ENCODE measurements around the gene MAGI2. TPM values are rescaled to one million over a fixed set of nuclear protein-coding genes. Genes with fewer than 3 reads are reported as not detected.

The MAGI2 gene
- total and polyA plus RNA-seq, 8 donors, result 1.3 to 4.0 (median 2.0) TPM

DNA sequence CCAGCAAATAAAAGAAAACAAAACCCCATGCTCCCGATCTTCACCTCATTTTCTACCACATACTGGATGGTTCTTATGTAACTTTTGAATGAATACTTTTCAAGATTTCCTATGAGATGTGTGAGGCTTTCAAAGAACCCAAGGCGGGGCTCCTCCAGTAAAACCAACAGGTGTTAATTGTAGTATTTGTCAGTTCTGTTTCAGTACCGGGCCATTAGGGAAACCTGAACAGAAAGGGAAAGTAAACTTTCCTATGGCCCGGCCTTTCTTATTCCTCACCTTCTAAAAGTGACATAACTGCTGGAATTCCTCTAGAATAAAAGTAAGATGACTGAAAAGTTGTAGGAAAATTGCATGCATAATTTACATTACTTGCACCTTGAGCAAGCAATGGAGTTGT, 672.9 kb downstream of the MAGI2 start:
- H3K4me1 ChIP-seq, result no peaks in the 10 kb centered on the region
- H3K27me3 ChIP-seq, result no peaks in the 10 kb centered on the region
- H3K27ac ChIP-seq, result no peak overlapping the region
- intact Hi-C loops (cut with DNase I), result no loop called here
- FAIRE-seq, result no peak
- H3K9me3 ChIP-seq, result no peaks in the 10 kb centered on the region
- no peak for DNase-seq
- peak in 3 of 4 donors; percentile 51 to 88 (median 67) for ATAC-seq
- H3K4me3 ChIP-seq, result no peak overlapping the region
- 28 to 38% methylated on average over 4 of the region's 4 CpGs for WGBS, 2 donors
- TF ChIP-seq, protein P1, sequence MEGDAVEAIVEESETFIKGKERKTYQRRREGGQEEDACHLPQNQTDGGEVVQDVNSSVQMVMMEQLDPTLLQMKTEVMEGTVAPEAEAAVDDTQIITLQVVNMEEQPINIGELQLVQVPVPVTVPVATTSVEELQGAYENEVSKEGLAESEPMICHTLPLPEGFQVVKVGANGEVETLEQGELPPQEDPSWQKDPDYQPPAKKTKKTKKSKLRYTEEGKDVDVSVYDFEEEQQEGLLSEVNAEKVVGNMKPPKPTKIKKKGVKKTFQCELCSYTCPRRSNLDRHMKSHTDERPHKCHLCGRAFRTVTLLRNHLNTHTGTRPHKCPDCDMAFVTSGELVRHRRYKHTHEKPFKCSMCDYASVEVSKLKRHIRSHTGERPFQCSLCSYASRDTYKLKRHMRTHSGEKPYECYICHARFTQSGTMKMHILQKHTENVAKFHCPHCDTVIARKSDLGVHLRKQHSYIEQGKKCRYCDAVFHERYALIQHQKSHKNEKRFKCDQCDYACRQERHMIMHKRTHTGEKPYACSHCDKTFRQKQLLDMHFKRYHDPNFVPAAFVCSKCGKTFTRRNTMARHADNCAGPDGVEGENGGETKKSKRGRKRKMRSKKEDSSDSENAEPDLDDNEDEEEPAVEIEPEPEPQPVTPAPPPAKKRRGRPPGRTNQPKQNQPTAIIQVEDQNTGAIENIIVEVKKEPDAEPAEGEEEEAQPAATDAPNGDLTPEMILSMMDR (IDR thresholded peaks at IDR 0.05), result no peak
- H3K36me3 ChIP-seq, result no peaks in the 10 kb centered on the region

DNA sequence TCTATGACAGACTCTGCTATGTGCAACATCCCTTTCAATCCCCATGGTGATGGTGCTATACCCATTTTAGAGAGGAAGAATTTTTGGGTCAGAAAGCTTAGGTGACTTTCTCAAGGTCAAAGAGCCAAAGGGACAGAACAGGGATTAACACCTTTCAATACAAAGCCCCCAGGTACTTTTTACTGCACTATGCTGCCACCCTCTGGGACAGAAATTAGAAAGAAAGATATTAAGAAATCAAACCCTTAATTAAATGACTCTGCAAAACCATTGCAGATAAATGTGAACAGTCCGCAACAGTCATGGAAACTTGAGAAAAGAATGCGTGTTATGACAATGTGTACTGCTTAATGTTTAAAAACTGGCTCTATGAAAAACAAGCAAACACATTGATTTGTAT, 673.7 kb downstream of the MAGI2 start:
- no peak for FAIRE-seq
- no peaks in the 10 kb centered on the region for H3K4me1 ChIP-seq
- WGBS, 2 donors, result 36 to 46% methylated on average over 2 of the region's 2 CpGs
- intact Hi-C loops (cut with DNase I), result no loop called here
- no peaks in the 10 kb centered on the region for H3K36me3 ChIP-seq
- H3K27ac ChIP-seq, result no peak overlapping the region
- H3K9me3 ChIP-seq, result no peaks in the 10 kb centered on the region
- TF ChIP-seq, protein P1 (IDR thresholded peaks at IDR 0.05), result peak in 1 of 4 donors; percentile 14
- no peaks in the 10 kb centered on the region for H3K27me3 ChIP-seq
- ATAC-seq, result peak; percentile 58 to 91 (median 78)
- no peak overlapping the region for H3K4me3 ChIP-seq
- DNase-seq, result no peak

DNA sequence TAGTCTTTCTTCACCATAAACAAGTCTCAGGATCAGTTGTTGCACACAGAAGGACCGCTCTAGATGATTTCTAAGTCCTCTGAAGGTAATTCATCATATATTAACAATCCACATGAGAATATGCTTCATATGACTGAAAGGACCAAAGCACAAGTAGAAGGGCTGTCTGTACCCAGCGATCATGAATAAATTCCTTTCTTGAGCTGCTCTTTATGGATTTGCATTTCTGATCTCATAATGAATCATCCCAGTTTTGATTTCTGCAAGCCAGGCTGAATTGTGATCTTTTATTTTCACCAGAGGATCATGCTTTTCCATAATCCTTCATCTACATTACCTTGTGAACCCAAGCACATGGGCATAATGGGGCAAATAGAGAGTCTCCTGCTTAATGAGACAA, 675.6 kb downstream of the MAGI2 start:
- FAIRE-seq (no peak), DNase-seq (no peak), ATAC-seq (no peak)
- intact Hi-C loops (cut with DNase I), result no loop called here
- Histone ChIP-seq H3K4me3 (no peak overlapping the region), H3K27ac (no peak overlapping the region), H3K36me3 (no peaks in the 10 kb centered on the region), H3K9me3 (no peaks in the 10 kb centered on the region), H3K27me3 (no peaks in the 10 kb centered on the region), H3K4me1 (no peaks in the 10 kb centered on the region)
- TF ChIP-seq, protein P1 (IDR thresholded peaks at IDR 0.05), result no peak
- WGBS, 2 donors, result 93 to 94% methylated on average over 2 of the region's 2 CpGs

DNA sequence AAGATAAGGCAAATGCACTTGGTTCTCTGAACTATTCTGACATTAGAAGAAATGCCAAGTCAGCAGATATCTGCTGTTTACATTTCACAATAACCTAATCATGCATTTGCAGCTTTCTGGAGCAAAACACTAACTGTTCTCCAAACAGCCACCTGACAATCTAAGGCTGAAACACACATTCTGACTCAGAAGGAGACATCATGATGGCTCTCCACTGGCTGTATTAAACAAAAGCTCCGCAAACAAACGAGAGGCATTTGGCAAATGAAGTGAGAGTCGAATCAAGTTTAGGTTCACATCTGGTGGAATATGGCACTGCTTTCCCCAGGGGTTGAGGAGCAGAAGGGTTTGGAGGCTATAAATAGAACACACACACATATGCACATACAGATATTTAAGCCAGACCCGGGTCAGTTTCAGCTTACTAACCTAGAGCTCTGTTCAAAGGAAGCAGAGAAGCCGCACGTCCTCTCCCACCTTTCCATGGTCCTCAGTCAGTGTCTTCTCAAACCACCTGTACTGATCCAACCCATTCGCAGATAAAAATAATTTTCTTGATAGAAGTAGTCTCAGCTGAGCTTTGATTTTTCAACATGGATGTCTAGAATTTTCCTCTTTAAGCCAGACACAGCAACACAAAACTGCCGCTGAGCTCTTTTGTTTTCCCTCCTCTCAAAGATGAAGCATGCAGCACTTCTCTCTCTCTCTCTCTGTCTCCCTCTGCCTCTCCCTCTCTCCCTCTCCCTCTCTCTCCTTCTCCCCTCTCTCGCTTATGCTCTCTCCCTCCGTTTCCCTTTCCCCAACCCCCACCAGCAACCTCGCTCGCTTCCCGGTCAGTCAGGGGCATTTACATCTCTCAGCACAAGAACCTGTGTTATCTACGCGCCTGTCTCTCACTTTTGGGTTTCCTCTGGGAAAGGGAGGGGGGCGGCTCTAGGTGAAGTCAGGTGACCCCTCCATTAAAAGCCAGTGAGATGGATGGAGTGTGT, 682.8 kb downstream of the MAGI2 start:
- WGBS, 2 donors, result 3% methylated on average over 16 of the region's 16 CpGs
- H3K4me1 ChIP-seq, result peaks cover 0 to 3% (median 0%) of the 10 kb centered on the region in 3 donors
- no peak overlapping the region for H3K27ac ChIP-seq
- DNase-seq (peak in 1 of 6 donors; percentile 26), FAIRE-seq (no peak), ATAC-seq (peak; percentile 64 to 73 (median 68))
- H3K4me3 ChIP-seq, result peak overlapping the region in 2 of 4 donors; percentile 29 to 35
- intact Hi-C loops (cut with DNase I), result no loop called here
- no peaks in the 10 kb centered on the region for H3K27me3 ChIP-seq
- no peaks in the 10 kb centered on the region for H3K36me3 ChIP-seq
- no peaks in the 10 kb centered on the region for H3K9me3 ChIP-seq
- TF ChIP-seq, protein P1 (IDR thresholded peaks at IDR 0.05), result no peak

Measured in pancreas (tissue), 10 donors.